Measurements from ENCODE around the gene SLCO2B1. TPM values are rescaled to one million over a fixed set of nuclear protein-coding genes. Genes with fewer than 3 reads are reported as not detected.

The SLCO2B1 gene
- total and polyA plus RNA-seq, 3 donors from 2014 or later, result 18.2 to 46.2 (median 33.2) TPM

GRCh38 chr11:75223954-75224643 lies 73.2 kb downstream of the SLCO2B1 start:
- H3K9me3 ChIP-seq, result no peaks in the 10 kb centered on the region
- H3K4me3 ChIP-seq, result no peak overlapping the region
- no peaks in the 10 kb centered on the region for H3K36me3 ChIP-seq (ENCODE audit: low read depth, missing control alignments)
- intact Hi-C loops (cut with DNase I; ENCODE audit: low total_unique reads), result no loop called here
- no peaks in the 10 kb centered on the region for H3K4me1 ChIP-seq
- no peaks in the 10 kb centered on the region for H3K27me3 ChIP-seq
- DNase-seq, result no peak
- TF ChIP-seq, protein P1, sequence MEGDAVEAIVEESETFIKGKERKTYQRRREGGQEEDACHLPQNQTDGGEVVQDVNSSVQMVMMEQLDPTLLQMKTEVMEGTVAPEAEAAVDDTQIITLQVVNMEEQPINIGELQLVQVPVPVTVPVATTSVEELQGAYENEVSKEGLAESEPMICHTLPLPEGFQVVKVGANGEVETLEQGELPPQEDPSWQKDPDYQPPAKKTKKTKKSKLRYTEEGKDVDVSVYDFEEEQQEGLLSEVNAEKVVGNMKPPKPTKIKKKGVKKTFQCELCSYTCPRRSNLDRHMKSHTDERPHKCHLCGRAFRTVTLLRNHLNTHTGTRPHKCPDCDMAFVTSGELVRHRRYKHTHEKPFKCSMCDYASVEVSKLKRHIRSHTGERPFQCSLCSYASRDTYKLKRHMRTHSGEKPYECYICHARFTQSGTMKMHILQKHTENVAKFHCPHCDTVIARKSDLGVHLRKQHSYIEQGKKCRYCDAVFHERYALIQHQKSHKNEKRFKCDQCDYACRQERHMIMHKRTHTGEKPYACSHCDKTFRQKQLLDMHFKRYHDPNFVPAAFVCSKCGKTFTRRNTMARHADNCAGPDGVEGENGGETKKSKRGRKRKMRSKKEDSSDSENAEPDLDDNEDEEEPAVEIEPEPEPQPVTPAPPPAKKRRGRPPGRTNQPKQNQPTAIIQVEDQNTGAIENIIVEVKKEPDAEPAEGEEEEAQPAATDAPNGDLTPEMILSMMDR (IDR thresholded peaks at IDR 0.05), result no peak
- no peak for TF ChIP-seq POLR2A (IDR thresholded peaks at IDR 0.05)
- 50 to 60% methylated on average over 5 of the region's 5 CpGs for WGBS, 2 donors
- no peak overlapping the region for H3K27ac ChIP-seq

DNA sequence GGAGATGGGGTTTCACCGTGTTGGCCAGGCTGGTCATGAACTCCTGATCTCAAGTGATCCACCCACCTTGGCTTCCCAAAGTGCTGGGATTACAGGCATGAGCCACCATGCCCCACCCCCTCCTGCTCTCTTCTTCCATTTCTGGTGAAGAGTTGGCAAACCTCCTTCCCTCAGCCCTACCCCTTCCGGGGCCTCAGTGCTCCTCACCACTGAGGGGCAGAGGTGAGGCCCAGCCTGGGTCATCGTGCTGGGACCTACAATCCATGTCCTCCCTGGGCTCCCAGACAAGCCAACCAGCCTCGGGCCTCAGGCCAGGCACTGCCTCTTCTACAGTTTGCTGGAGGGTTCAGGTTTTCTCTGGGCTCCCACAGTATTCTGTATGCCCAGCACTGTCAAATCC lies 74.9 kb downstream of the SLCO2B1 start:
- no peak for TF ChIP-seq POLR2A (IDR thresholded peaks at IDR 0.05)
- TF ChIP-seq, protein P1 (IDR thresholded peaks at IDR 0.05), result no peak
- DNase-seq, result no peak
- 77 to 89% methylated on average over 3 to 4 of the region's 4 CpGs for WGBS, 2 donors
- no peaks in the 10 kb centered on the region for H3K4me1 ChIP-seq
- H3K27ac ChIP-seq, result no peak overlapping the region
- intact Hi-C loops (cut with DNase I; ENCODE audit: low total_unique reads), result no loop called here
- H3K36me3 ChIP-seq (ENCODE audit: low read depth, missing control alignments), result no peaks in the 10 kb centered on the region
- H3K9me3 ChIP-seq, result no peaks in the 10 kb centered on the region
- no peaks in the 10 kb centered on the region for H3K27me3 ChIP-seq
- no peak overlapping the region for H3K4me3 ChIP-seq

- TF ChIP-seq, protein P1 (IDR thresholded peaks at IDR 0.05), result no peak
- TF ChIP-seq POLR2A (IDR thresholded peaks at IDR 0.05), result no peak
- no peaks in the 10 kb centered on the region for H3K36me3 ChIP-seq (ENCODE audit: low read depth, missing control alignments)
- H3K27me3 ChIP-seq, result no peaks in the 10 kb centered on the region
- no peak overlapping the region for H3K4me3 ChIP-seq
- 58 to 78% methylated on average over 2 of the region's 2 CpGs for WGBS, 2 donors
- intact Hi-C loops (cut with DNase I; ENCODE audit: low total_unique reads), result no loop called here
- DNase-seq, result no peak
- no peak overlapping the region for H3K27ac ChIP-seq
- H3K9me3 ChIP-seq, result no peaks in the 10 kb centered on the region
- H3K4me1 ChIP-seq, result no peaks in the 10 kb centered on the region
Observed at GRCh38 chr11:75229466-75229865, 78.6 kb downstream of the SLCO2B1 start.

DNA sequence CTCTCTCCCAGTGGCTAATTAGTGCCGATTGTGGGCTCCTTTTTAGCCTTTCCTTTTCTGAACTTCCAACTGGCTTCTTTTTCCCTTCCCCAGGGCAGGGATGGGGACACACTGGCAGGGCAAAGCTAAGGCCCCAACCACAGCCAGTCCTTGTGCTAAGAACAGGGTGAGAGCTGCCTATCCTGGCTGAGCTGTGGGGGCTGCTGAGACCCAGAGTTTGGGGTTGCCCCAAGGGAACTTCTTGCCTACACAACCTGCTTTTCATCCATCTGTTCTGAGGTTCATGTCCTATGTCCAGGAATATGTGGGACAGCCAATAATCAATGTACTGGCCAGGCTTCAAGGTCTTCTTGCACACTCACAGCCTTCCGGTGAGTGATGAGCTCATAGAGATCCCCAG lies 79.7 kb downstream of the SLCO2B1 start:
- Histone ChIP-seq H3K27ac (no peak overlapping the region), H3K4me3 (no peak overlapping the region), H3K27me3 (no peaks in the 10 kb centered on the region), H3K36me3 (ENCODE audit: low read depth, missing control alignments) (no peaks in the 10 kb centered on the region), H3K9me3 (no peaks in the 10 kb centered on the region), H3K4me1 (no peaks in the 10 kb centered on the region)
- WGBS, 2 donors, result 83 to 89% methylated on average over 2 of the region's 2 CpGs
- TF ChIP-seq, protein P1 (IDR thresholded peaks at IDR 0.05), result no peak
- TF ChIP-seq POLR2A (IDR thresholded peaks at IDR 0.05), result no peak
- intact Hi-C loops (cut with DNase I; ENCODE audit: low total_unique reads), result no loop called here
- no peak for DNase-seq

- TF ChIP-seq, protein P1 (IDR thresholded peaks at IDR 0.05), result no peak
- TF ChIP-seq POLR2A (IDR thresholded peaks at IDR 0.05), result no peak
- intact Hi-C loops (cut with DNase I; ENCODE audit: low total_unique reads), result no loop called here
- no peaks in the 10 kb centered on the region for H3K27me3 ChIP-seq
- no peak overlapping the region for H3K4me3 ChIP-seq
- peak; percentile 46 for DNase-seq
- WGBS, 2 donors, result 54 to 61% methylated on average over 3 of the region's 3 CpGs
- H3K9me3 ChIP-seq, result no peaks in the 10 kb centered on the region
- H3K27ac ChIP-seq, result no peak overlapping the region
- H3K36me3 ChIP-seq (ENCODE audit: low read depth, missing control alignments), result no peaks in the 10 kb centered on the region
- H3K4me1 ChIP-seq, result no peaks in the 10 kb centered on the region
Observed at GRCh38 chr11:75233754-75234172, 82.9 kb downstream of the SLCO2B1 start.

Data from testis (tissue), 3 donors.